ENCODE data around the gene RASA3.

DNA sequence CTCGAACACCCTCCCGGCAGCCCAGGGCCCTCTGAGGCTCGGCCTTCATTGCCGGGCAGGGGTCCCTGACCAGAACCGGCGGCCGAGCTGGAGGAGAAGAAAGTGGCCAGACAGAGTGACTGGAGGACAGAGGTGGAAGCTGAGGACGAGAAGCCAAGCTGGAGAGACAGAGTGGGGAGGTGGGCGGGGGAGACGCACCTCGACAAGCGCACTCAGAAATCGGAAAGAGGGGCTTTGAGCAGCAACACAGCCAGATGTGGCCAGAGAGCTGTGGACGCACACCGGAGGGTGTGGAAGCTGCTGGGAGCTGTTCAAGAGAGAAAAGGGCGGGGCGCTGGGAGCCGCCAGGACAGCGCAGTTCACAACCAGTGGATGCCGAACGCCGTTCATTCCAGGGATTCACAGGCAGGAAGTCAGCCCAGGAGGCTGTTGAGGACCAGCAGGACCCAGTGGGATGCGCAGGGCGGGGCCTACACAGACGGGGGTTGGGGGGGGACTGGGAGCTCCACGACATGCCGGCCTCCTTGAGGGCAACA is 130.3 kb downstream of the RASA3 start:
- TF ChIP-seq, protein P1, sequence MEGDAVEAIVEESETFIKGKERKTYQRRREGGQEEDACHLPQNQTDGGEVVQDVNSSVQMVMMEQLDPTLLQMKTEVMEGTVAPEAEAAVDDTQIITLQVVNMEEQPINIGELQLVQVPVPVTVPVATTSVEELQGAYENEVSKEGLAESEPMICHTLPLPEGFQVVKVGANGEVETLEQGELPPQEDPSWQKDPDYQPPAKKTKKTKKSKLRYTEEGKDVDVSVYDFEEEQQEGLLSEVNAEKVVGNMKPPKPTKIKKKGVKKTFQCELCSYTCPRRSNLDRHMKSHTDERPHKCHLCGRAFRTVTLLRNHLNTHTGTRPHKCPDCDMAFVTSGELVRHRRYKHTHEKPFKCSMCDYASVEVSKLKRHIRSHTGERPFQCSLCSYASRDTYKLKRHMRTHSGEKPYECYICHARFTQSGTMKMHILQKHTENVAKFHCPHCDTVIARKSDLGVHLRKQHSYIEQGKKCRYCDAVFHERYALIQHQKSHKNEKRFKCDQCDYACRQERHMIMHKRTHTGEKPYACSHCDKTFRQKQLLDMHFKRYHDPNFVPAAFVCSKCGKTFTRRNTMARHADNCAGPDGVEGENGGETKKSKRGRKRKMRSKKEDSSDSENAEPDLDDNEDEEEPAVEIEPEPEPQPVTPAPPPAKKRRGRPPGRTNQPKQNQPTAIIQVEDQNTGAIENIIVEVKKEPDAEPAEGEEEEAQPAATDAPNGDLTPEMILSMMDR (IDR thresholded peaks at IDR 0.05 in 2 of 3, conservative IDR thresholded peaks at IDR 0.05 in 1 of 3; ENCODE audit: control insufficient read depth in 2 of 3, extremely low read depth in 1 of 3, insufficient read depth in 1 of 3, low read depth in 3 of 3, low read length in 3 of 3): no peak
- TF ChIP-seq POLR2AphosphoS5 (IDR thresholded peaks at IDR 0.05; ENCODE audit: low read length) (no peak), SIN3A (IDR thresholded peaks at IDR 0.05; ENCODE audit: low read depth, low read length) (no peak), REST (IDR thresholded peaks at IDR 0.05; ENCODE audit: low read depth, low read length) (no peak), PML (IDR thresholded peaks at IDR 0.05; ENCODE audit: low read length) (no peak), POLR2A (IDR thresholded peaks at IDR 0.05; ENCODE audit: low read depth, low read length) (no peak), BHLHE40 (IDR thresholded peaks at IDR 0.05; ENCODE audit: borderline replicate concordance in 1 of 2, low read depth in 2 of 2, low read length in 1 of 2) (no peak), JUND (IDR thresholded peaks at IDR 0.05; ENCODE audit: low read depth, low read length) (no peak), SREBF1 (IDR thresholded peaks at IDR 0.05; ENCODE audit: low read length) (no peak), TAF1 (IDR thresholded peaks at IDR 0.05; ENCODE audit: borderline replicate concordance, low read depth, low read length) (no peak), BCL3 (IDR thresholded peaks at IDR 0.05; ENCODE audit: borderline replicate concordance, insufficient read depth, low read depth, low read length, poor library complexity, severe bottlenecking) (no peak)
- TF ChIP-seq, protein P2, sequence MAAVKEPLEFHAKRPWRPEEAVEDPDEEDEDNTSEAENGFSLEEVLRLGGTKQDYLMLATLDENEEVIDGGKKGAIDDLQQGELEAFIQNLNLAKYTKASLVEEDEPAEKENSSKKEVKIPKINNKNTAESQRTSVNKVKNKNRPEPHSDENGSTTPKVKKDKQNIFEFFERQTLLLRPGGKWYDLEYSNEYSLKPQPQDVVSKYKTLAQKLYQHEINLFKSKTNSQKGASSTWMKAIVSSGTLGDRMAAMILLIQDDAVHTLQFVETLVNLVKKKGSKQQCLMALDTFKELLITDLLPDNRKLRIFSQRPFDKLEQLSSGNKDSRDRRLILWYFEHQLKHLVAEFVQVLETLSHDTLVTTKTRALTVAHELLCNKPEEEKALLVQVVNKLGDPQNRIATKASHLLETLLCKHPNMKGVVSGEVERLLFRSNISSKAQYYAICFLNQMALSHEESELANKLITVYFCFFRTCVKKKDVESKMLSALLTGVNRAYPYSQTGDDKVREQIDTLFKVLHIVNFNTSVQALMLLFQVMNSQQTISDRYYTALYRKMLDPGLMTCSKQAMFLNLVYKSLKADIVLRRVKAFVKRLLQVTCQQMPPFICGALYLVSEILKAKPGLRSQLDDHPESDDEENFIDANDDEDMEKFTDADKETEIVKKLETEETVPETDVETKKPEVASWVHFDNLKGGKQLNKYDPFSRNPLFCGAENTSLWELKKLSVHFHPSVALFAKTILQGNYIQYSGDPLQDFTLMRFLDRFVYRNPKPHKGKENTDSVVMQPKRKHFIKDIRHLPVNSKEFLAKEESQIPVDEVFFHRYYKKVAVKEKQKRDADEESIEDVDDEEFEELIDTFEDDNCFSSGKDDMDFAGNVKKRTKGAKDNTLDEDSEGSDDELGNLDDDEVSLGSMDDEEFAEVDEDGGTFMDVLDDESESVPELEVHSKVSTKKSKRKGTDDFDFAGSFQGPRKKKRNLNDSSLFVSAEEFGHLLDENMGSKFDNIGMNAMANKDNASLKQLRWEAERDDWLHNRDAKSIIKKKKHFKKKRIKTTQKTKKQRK (IDR thresholded peaks at IDR 0.05; ENCODE audit: low read depth, low read length): no peak

Measured in GM12878 (cell line).